Measurements from ENCODE around the gene MSI2.
A peak's percentile ranks its signal among the peaks of the same experiment; 100 is the strongest.

MSI2 gene

GRCh38 chr17:57587193-57587969, 331.1 kb downstream of the MSI2 start:
- TF ChIP-seq POLR2A (IDR thresholded peaks at IDR 0.05; ENCODE audit: low read depth, low read length) = no peak
- FAIRE-seq (no peak), DNase-seq (ENCODE audit: insufficient read length, low spot score) (no peak)

- DNase-seq (ENCODE audit: insufficient read length, low spot score) (no peak), FAIRE-seq (no peak)
- no peak for TF ChIP-seq POLR2A (IDR thresholded peaks at IDR 0.05; ENCODE audit: low read depth, low read length)
These were observed 331.8 kb downstream of the MSI2 start for GRCh38 chr17:57588086-57588485.

GRCh38 chr17:57589151-57590034, 333.1 kb downstream of the MSI2 start:
- FAIRE-seq (no peak), DNase-seq (ENCODE audit: insufficient read length, low spot score) (no peak)
- no peak for TF ChIP-seq POLR2A (IDR thresholded peaks at IDR 0.05; ENCODE audit: low read depth, low read length)

GRCh38 chr17:57593739-57594462, 337.6 kb downstream of the MSI2 start:
- FAIRE-seq = no peak
- no peak for DNase-seq (ENCODE audit: insufficient read length, low spot score)
- TF ChIP-seq POLR2A (IDR thresholded peaks at IDR 0.05; ENCODE audit: low read depth, low read length) = no peak

- FAIRE-seq (no peak), DNase-seq (ENCODE audit: insufficient read length, low spot score) (no peak)
- no peak for TF ChIP-seq POLR2A (IDR thresholded peaks at IDR 0.05; ENCODE audit: low read depth, low read length)
These were observed 338.4 kb downstream of the MSI2 start for GRCh38 chr17:57594767-57595166.

GRCh38 chr17:57595426-57595825, 339.1 kb downstream of the MSI2 start:
- FAIRE-seq (no peak), DNase-seq (ENCODE audit: insufficient read length, low spot score) (no peak)
- TF ChIP-seq POLR2A (IDR thresholded peaks at IDR 0.05; ENCODE audit: low read depth, low read length) = no peak

GRCh38 chr17:57595947-57596695, 339.8 kb downstream of the MSI2 start:
- DNase-seq (ENCODE audit: insufficient read length, low spot score) (no peak), FAIRE-seq (no peak)
- no peak for TF ChIP-seq POLR2A (IDR thresholded peaks at IDR 0.05; ENCODE audit: low read depth, low read length)

GRCh38 chr17:57597101-57597500, 340.8 kb downstream of the MSI2 start:
- FAIRE-seq = no peak

GRCh38 chr17:57597531-57598453, 341.5 kb downstream of the MSI2 start:
- FAIRE-seq = no peak
- TF ChIP-seq POLR2A (IDR thresholded peaks at IDR 0.05; ENCODE audit: low read depth, low read length) = no peak
- DNase-seq (ENCODE audit: insufficient read length, low spot score) = peak; percentile 78

More at GRCh38 chr17:57597101-57597500, 340.8 kb downstream of the MSI2 start:
- no peak for DNase-seq (ENCODE audit: insufficient read length, low spot score)
- TF ChIP-seq POLR2A (IDR thresholded peaks at IDR 0.05; ENCODE audit: low read depth, low read length) = no peak

- DNase-seq (ENCODE audit: insufficient read length, low spot score) = no peak
- FAIRE-seq = no peak
- no peak for TF ChIP-seq POLR2A (IDR thresholded peaks at IDR 0.05; ENCODE audit: low read depth, low read length)
These were observed 343.1 kb downstream of the MSI2 start for GRCh38 chr17:57599271-57600045.

- DNase-seq (ENCODE audit: insufficient read length, low spot score) (no peak), FAIRE-seq (no peak)
- no peak for TF ChIP-seq POLR2A (IDR thresholded peaks at IDR 0.05; ENCODE audit: low read depth, low read length)
These were observed 343.8 kb downstream of the MSI2 start for GRCh38 chr17:57600074-57600473.
